Sigmoid colon (tissue), 7 donors: ENCODE results near the gene CNGB1. TPM values are rescaled to one million over a fixed set of nuclear protein-coding genes. Genes with fewer than 3 reads are reported as not detected.

ENCODE experiments used
- DNase-seq: peaks from one replicate; pipeline ENCODE4 v3.0.0-alpha.2; 2019
- H3K27ac ChIP-seq, 4 donors: fragments of 200-600 bp; sonication (generic); one replicate each; pipeline ENCODE4 v1.5.1; 2016 to 2019; ENCODE audit warnings: mild to moderate bottlenecking in 1 of 4
- H3K27me3 ChIP-seq, 3 donors: fragments of 200-600 bp; sonication (generic); one replicate each; pipeline ENCODE4 v1.5.1; 2019; ENCODE audit warnings: mild to moderate bottlenecking in 1 of 3
- H3K36me3 ChIP-seq, 4 donors: fragments of 200-600 bp; sonication (generic); one replicate each; pipeline ENCODE4 v1.5.1; 2016 to 2019
- H3K4me1 ChIP-seq, 4 donors: fragments of 200-600 bp; sonication (generic); one replicate each; pipeline ENCODE4 v1.5.1; 2017 to 2019
- H3K4me3 ChIP-seq, 4 donors: fragments of 200-600 bp; sonication (generic); one replicate each; pipeline ENCODE4 v1.5.1; 2017 to 2019; ENCODE audit warnings: mild to moderate bottlenecking in 2 of 4, moderate library complexity in 1 of 4
- H3K9me3 ChIP-seq, 4 donors: fragments of 200-600 bp in 3 of 4; sonication (generic) in 3 of 4; one replicate each; pipeline versions ENCODE4 v1.5.1 to v1.6.1; 2013 to 2019
- CTCF ChIP-seq, 4 experiments: fragments of 450-650 bp in 3 of 4; fragments of 200-600 bp in 1 of 4; IDR thresholded peaks; one replicate each; pipeline ENCODE4 v1.5.1; 2016 to 2019; ENCODE audit warnings: antibody characterized with exemption in 4 of 4, mild to moderate bottlenecking in 3 of 4, moderate library complexity in 2 of 4
- EP300 ChIP-seq, 4 donors: sonication (generic); formaldehyde crosslinking; IDR thresholded peaks; one replicate each; pipeline ENCODE4 v1.6.1; 2017; ENCODE audit warnings: antibody characterized with exemption in 4 of 4
- POLR2A ChIP-seq, 2 donors: fragments of 450-650 bp; IDR thresholded peaks; one replicate each; pipeline ENCODE4 v1.6.1; 2016; ENCODE audit warnings: antibody characterized with exemption in 2 of 2, mild to moderate bottlenecking in 2 of 2, moderate library complexity in 2 of 2
- POLR2AphosphoS5 ChIP-seq, 4 donors: sonication (generic); formaldehyde crosslinking; IDR thresholded peaks; one replicate each; pipeline ENCODE4 v1.6.1; 2017; ENCODE audit warnings: antibody characterized with exemption in 4 of 4
- WGBS, 2 donors: extraction: QIAGEN DNeasy Blood & Tissue Kit; methylation state at CpG; one replicate each; pipeline ENCODE4 v1.1.7; 2013; 5-methylcytosine and 5-hydroxymethylcytosine counted together
- intact Hi-C: fragments of 100-400 bp; cut with DNase I; formaldehyde crosslinking; loops from one replicate; pipeline ENCODE4 v1.15.1; 2023
- polyA plus RNA-seq, 3 donors: library from polyadenylated mRNA; stranded (reverse); fragments of 200-250 nt; gene quantifications; one replicate each; pipeline ENCODE4 v1.2.3, GENCODE V29; 2013
- total RNA-seq, 4 donors: library from RNA; depleted of rRNA; stranded (reverse); fragments of >200 nt; gene quantifications; one replicate each; pipeline ENCODE4 v1.1.0, GENCODE V29; 2016
- donor health status: healthy with polysubstance abuse.
- donor health status: Bipolar disorder and iron deficiency.
- donor health status: healthy.

CNGB1 gene
- total and polyA plus RNA-seq, 7 donors = 0.70 to 13.0 (median 1.4) TPM; not detected in 3

- H3K4me1 ChIP-seq = peaks cover 0 to 5% (median 5%) of the 10 kb centered on the region in 4 donors
These were observed 82.8 kb downstream of the CNGB1 start for GRCh38 chr16:57888128-57888527.

DNA sequence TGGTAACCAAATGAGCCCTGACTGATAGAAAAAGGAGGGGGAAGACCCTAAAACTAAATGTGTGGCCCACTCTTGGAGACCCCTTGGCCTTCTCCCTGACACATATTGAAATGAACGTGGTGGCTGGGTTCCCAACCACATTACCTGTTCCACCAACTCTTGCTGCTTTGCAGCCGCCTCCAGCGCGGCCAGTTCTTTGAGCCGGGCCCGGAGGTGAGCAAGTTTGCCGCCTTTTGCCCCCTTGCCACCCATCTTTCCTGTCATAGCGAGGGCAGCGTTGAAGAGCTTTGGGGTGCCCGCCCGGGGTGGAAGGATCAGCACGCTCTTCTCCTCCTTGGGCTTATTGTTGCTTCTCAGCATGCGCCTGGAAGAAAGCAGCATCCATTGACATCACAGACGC lies 83.2 kb downstream of the CNGB1 start:
- Histone ChIP-seq H3K27ac (no peak overlapping the region), H3K27me3 (peaks cover 0 to 26% (median 24%) of the 10 kb centered on the region in 3 donors), H3K36me3 (no peaks in the 10 kb centered on the region), H3K4me3 (no peak overlapping the region), H3K4me1 (peaks cover 0 to 5% (median 5%) of the 10 kb centered on the region in 4 donors), H3K9me3 (no peaks in the 10 kb centered on the region)
- TF ChIP-seq POLR2AphosphoS5 (IDR thresholded peaks at IDR 0.05) = no peak
- no peak for TF ChIP-seq POLR2A (IDR thresholded peaks at IDR 0.05)
- no peak for TF ChIP-seq EP300 (IDR thresholded peaks at IDR 0.05)
- TF ChIP-seq CTCF (IDR thresholded peaks at IDR 0.05) = no peak
- no peak for DNase-seq
- intact Hi-C loops = no loop called here
- 94 to 95% methylated on average over 14 of the region's 14 CpGs for WGBS, 2 donors

More at GRCh38 chr16:57888128-57888527, 82.8 kb downstream of the CNGB1 start:
- Histone ChIP-seq H3K27ac (no peak overlapping the region), H3K9me3 (no peaks in the 10 kb centered on the region), H3K36me3 (no peaks in the 10 kb centered on the region), H3K4me3 (no peak overlapping the region), H3K27me3 (peaks cover 0 to 22% (median 20%) of the 10 kb centered on the region in 3 donors)
- intact Hi-C loops = no loop called here
- TF ChIP-seq POLR2A (IDR thresholded peaks at IDR 0.05) = no peak
- TF ChIP-seq POLR2AphosphoS5 (IDR thresholded peaks at IDR 0.05) = no peak
- TF ChIP-seq CTCF (IDR thresholded peaks at IDR 0.05) = no peak
- no peak for TF ChIP-seq EP300 (IDR thresholded peaks at IDR 0.05)
- DNase-seq = no peak
- WGBS, 2 donors = 86 to 89% methylated on average over 5 of the region's 5 CpGs

GRCh38 chr16:57886427-57886826 lies 84.5 kb downstream of the CNGB1 start:
- Histone ChIP-seq H3K27me3 (peaks cover 0 to 38% (median 29%) of the 10 kb centered on the region in 3 donors), H3K9me3 (no peaks in the 10 kb centered on the region)

DNA sequence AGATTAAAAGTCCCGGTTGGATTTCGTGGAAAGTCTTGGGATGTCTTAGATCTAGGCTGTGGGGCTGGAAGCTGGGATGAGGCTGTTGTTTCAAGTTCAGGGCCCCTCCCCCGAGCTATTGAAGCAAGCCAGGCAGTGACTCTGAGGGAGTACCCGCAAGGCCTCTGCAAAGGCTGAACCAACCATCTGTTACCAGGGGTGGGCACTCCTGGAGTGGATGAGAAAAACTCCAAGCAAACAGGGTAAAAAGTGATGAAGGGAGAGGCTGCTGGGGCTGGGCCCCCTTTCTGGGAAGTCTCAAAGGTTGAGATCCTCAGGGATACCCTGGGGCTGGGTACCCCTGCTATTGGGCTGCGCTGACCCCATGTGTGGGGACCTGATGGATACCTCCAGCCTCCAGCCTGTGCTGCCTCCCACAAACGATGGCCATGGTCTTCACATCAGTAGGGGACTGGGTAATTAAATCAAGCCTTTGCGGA lies 86.2 kb downstream of the CNGB1 start:
- no peak for DNase-seq
- Histone ChIP-seq H3K9me3 (no peaks in the 10 kb centered on the region), H3K36me3 (no peaks in the 10 kb centered on the region), H3K27me3 (peaks cover 0 to 47% (median 29%) of the 10 kb centered on the region in 3 donors), H3K27ac (no peak overlapping the region), H3K4me1 (peaks cover 0 to 5% (median 5%) of the 10 kb centered on the region in 4 donors), H3K4me3 (no peak overlapping the region)
- TF ChIP-seq POLR2AphosphoS5 (IDR thresholded peaks at IDR 0.05) = no peak
- TF ChIP-seq CTCF (IDR thresholded peaks at IDR 0.05) = no peak
- intact Hi-C loops = no loop called here
- 63 to 66% methylated on average over 7 of the region's 7 CpGs for WGBS, 2 donors

More at GRCh38 chr16:57886427-57886826, 84.5 kb downstream of the CNGB1 start:
- Histone ChIP-seq H3K36me3 (no peaks in the 10 kb centered on the region), H3K4me1 (peaks cover 0 to 5% (median 5%) of the 10 kb centered on the region in 4 donors), H3K27ac (no peak overlapping the region), H3K4me3 (no peak overlapping the region)
- DNase-seq = no peak
- 88% methylated on average over 1 of the region's 1 CpG for WGBS, 2 donors
- TF ChIP-seq EP300 (IDR thresholded peaks at IDR 0.05) = no peak
- no peak for TF ChIP-seq CTCF (IDR thresholded peaks at IDR 0.05)
- no peak for TF ChIP-seq POLR2AphosphoS5 (IDR thresholded peaks at IDR 0.05)
- TF ChIP-seq POLR2A (IDR thresholded peaks at IDR 0.05) = no peak
- intact Hi-C loops = no loop called here
